HG02763 (cell line): Measurements from ENCODE around the gene KCNA4.
A peak's percentile ranks its signal among the peaks of the same experiment; 100 is the strongest.
"Not testable (repeated sequence)": the region's sequence is repeated elsewhere in the genome, so short reads cannot be mapped to it uniquely, and the experiment has no call there.

Experiments
- ATAC-seq: cut with Tn5 transposase; IDR thresholded peaks from one replicate; pipeline ENCODE4 v1.9.1; 2021; ENCODE audit warnings: mild to moderate bottlenecking, moderate library complexity; ENCODE audit not compliant: unreplicated experiment

Gene KCNA4

DNA sequence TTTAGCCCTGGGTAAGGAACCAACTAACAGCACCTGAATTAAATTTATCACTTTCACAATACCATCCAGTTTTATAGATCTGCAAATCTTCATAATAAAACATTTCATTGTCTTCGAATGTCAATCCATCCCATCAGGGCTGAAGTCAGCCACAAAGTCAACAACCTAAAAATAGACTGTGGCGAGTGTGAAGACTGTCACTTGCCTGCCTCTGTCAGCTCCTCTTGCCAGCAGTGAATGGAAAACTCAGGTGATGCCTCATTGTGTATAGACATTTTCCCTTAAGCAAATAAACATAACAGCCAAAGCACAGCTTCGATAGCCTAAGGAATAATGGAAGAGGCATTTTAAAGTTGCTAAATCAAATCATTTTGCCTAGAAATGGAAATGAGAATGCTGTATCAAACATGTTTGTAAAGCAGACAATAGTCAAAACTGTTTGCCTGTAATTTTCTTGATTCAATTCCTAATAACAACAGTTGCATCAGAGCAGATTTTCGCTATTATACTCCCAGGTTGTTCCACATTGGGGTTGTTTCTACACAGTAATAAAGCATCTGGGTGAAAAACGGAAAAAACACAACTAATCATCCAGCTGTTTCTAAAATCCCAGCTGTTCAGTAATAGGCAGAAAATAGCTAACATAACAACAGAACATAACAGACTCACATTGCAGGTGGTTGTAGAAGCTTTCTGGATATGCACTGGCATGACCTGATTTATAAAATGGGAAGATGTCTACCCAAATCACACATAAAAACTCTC lies 15.7 kb downstream of the KCNA4 start:
- no peak for ATAC-seq

DNA sequence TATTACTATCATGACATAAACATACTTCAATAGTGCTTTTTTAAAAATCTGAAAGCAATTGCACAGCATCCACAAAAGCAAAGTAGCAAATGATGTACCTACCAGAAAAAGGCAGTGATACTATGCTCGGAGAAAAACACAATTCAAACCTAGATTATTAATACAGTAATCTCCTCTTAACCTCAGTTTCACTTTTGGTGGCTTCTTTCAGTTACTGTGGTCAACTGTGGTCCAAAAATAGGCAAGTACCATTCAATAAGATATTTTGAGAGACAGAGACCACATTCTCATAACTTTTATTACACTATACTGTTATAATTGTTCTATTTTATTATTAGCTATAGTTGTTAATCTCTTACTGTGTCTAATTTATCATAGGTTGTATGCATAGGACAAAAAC lies 20.8 kb downstream of the KCNA4 start:
- ATAC-seq = peak; percentile 64

GRCh38 chr11:29989174-29989970 lies 27.5 kb downstream of the KCNA4 start:
- no peak for ATAC-seq

DNA sequence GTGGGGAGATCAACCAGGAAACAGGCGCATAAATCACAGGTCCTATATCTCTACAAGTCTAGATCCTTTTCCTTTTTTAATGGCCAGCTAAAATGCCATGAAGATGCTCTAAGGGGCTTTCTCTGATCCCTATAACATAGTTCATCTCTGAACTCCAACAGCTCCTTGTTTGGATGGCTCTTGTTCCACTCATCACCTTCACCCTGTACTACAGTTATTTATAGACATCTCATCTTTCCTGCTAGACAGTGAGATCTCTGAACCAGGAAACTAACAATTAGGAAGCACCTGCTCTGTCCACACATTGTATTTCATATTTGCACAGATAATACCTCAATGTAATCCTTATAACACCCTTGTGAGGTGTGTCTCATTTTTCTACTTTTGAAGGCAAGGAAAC lies 31.6 kb downstream of the KCNA4 start:
- no peak for ATAC-seq

DNA sequence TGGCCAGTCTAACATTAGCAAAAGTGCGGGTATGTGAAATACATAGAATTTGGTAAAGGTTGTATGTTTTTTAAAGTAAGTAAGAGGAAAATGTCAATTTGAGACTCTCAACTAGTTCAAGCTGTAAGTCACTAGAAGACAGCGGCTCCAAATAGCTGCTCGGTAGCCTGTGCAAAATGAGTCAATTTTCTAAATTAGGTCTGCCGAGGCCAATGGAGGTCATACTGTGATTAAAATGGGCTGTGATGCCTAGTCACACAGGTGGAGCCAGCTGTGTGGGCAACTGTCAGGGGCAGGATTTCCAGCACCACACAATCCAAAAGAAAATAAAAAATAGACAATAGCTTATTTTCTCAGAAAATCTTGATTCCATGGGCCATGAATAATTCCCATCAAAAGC lies 32.3 kb downstream of the KCNA4 start:
- no peak for ATAC-seq

DNA sequence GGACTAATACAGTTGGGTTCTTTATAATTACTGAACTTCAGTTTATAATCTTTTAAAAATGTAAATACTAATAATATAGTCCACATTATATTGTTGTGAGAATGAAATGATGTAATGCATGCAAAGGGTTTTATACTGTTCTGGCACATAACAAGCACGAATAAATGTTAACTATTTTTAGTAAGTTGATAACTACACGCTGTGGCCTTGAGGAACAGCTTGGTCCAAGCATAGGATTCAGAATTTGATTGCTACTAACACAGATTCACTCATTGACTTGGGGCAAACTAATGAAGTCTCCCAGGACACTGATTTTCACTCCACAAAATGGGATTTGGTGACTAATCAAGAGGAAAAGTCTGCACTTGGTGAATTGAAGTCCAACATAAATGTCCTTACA lies 38.3 kb downstream of the KCNA4 start:
- no peak for ATAC-seq

DNA sequence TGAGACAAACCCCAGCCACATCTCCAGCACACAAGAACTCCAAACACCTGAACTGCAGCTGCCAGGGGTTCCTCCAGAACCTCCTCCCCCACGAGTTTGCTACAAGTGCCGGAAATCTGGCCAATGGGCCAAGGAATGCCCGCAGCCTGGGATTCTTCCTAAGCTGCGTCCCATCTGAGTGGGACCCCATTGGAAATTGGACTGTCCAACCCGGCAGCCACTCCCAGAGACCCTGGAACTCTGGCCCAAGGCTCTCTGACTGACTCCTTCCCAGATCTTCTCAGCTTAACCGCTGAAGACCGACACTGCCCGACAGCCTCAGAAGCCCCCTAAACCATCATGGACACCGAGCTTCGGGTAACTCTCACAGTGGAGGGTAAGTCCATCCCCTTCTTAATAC lies 41.2 kb downstream of the KCNA4 start:
- ATAC-seq = not testable (repeated sequence)

GRCh38 chr11:29963796-29964195 lies 53.0 kb downstream of the KCNA4 start:
- no peak for ATAC-seq

- ATAC-seq = no peak
Observed at GRCh38 chr11:29963036-29963435, 53.8 kb downstream of the KCNA4 start.

DNA sequence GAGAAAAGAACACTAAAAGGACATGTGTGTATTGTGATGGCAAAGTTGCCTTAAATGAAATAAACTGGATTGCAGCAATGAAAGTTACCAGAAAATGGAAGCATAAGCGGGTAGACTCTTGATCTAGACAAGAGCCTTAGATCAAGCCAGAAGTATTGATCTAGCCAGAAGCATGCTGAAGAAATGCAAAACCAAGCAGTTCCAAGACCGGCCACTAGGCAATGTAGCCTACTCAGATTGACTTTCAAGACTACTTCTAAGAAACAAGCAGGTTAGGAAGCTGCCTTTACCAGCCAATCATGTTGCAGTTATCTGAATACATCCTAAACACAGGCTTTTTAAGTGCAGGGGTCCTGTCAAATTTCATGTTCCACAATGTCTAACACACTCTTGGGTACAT lies 54.6 kb downstream of the KCNA4 start:
- no peak for ATAC-seq
